GM21576 (cell line): ENCODE data around the gene GTF3C1.

Source experiments
- ATAC-seq: cut with Tn5 transposase; IDR thresholded peaks from one replicate; pipeline ENCODE4 v1.9.1; 2021; ENCODE audit warnings: mild to moderate bottlenecking, moderate library complexity; ENCODE audit not compliant: unreplicated experiment

Gene GTF3C1

GRCh38 chr16:27520982-27521673 lies 28.6 kb downstream of the GTF3C1 start:
- ATAC-seq = no peak

GRCh38 chr16:27518226-27518625 lies 31.5 kb downstream of the GTF3C1 start:
- no peak for ATAC-seq

- no peak for ATAC-seq
Measured at GRCh38 chr16:27517664-27518063, 32.0 kb downstream of the GTF3C1 start.

DNA sequence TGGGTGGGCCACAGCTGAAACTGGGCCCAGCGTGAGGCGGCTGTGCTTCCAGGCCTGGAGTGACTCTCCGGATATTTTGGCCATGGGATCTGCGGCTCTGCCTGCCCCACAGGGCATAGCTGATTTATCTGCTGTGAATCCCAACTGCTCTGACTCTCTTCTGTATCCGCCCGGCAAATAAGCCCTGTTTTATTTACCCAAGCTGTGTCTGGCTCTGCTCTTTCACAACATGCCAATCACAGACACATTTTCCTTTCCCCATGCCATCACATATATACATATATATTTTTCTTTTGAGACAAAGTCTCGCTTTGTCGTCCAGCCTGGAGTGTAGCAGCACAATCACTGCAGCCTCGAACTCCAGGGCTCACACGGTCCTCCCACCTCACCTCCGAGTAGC lies 33.3 kb downstream of the GTF3C1 start:
- no peak for ATAC-seq

DNA sequence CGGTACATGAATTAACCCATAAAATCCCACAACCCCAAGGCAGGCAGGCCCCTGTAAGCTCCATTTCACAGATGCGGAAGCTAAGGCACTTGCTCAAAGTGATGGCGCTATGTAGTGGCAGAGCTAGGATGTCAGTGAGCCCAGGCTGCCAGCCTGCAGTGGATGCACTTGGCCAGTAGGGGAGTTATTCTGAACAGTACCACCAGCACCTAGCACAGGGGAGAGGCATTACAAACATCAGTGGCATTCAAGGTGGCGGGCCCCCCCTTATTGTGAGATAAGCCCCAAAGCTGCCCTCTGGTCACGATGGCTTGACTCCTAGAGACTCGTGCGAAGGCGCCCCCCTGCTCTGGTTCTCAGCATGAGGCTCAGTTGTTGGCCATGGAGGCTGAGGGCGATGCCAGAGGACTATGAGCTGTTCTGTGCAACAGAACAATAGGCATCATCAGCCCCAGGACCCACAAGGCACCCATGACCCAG lies 33.8 kb downstream of the GTF3C1 start:
- ATAC-seq = peak; percentile 50

DNA sequence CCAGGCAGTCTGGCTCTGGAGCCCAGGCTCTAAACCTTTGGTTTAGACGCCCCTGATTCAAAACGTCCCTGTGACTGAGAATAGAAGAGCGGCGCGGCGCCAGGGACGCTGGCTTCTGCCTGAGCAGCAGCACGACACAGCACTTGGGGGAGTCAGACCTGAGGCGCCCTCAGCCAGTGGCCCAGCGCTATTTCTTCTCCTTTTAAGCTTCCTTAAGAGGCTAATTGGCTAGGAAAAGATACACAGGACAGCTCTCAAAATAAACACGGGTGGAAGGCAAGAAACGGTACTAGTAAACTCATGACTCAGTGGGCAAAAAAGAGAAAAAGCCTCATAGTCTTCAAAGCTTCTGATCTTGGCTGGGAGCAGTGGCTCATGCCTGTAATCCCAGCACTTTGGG lies 34.9 kb downstream of the GTF3C1 start:
- ATAC-seq = no peak

GRCh38 chr16:27511657-27512448 lies 37.9 kb downstream of the GTF3C1 start:
- ATAC-seq = no peak

- no peak for ATAC-seq
Measured at GRCh38 chr16:27508476-27508875, 41.2 kb downstream of the GTF3C1 start.

DNA sequence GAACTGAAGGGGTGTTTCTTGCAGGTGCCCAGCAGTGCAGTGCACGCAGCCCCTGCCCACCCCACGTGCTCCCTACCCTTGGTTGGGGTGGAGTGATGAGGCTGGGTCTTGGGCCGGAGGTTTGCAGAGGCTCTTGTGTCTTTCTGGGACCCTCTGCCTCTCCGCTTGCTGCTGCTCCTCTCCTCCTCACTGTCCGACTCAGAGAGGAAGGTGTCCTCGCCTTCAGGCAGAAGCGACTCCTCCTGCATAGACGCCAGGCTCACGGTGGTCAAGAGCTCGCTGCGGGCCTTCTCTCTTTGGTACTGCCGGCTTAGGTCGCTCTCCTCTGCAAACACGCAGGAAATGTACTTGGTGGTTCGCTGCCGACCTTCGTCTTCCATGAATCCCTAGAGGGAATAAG lies 42.9 kb downstream of the GTF3C1 start:
- no peak for ATAC-seq

DNA sequence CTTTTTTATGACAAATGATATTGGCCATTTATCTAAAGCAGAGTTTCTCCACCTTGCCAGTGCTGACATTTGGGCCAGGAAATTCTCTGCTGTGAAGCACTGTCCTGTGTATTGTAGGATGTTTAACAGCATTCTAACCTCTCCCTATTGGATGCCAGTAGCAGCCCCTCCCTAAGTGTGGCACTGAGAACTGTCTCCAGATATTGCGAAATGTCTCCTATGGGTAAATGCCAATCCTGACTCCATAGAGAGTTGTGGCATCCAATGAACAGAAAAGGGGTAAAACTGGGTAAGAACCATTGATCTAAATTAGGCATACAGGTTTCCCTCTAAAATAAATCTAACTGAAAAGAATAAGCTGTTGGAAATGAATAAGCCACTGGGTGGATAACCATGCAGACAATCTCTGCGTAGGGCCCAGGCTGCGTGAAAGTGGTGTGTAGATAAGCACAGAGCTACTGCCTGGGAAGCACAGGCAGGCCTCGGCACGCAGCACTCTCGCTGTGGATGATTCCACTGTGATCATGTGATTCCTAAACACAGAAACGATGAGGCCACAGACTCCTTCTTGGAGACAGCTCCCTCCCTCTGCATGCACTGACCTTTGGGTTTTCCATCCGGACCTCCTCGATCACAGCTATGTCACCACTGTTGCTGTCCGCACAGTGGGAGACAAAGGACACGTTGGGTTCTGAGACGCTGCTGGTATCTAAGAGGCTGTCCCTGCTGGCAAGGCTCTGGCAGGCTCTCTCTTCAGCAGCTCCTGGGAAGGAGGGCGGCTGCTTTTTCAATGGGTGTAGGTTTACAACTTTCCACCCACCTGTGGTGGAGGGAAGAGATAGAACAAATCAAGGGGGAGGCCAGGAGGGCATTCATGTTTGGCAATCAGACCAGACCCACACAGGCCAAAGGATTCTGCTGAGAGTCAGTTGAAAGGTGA lies 44.1 kb downstream of the GTF3C1 start:
- no peak for ATAC-seq

GRCh38 chr16:27503662-27504061 lies 46.1 kb downstream of the GTF3C1 start:
- no peak for ATAC-seq

DNA sequence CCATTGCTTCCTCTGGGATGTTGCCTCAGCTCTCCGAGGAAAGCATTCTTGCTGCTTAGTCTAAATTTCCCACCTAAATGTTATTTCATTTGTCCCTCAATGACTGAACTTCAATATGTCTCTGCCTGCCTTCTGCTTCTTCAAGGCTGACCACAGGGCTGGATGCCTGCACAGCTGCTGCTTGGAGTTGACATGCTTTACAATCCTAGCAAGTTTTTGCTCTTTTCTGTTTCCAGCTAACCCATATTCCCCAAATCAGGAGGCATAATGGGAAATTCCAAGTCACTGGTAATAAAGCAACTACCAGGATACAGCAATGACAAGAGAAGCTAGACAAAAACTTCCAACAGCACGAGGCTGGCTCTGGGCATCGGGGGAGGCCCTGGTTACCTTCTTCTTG lies 48.9 kb downstream of the GTF3C1 start:
- ATAC-seq = no peak

GRCh38 chr16:27499659-27500055 lies 50.1 kb downstream of the GTF3C1 start:
- no peak for ATAC-seq

- ATAC-seq = no peak
Measured at GRCh38 chr16:27498916-27499658, 50.6 kb downstream of the GTF3C1 start.

DNA sequence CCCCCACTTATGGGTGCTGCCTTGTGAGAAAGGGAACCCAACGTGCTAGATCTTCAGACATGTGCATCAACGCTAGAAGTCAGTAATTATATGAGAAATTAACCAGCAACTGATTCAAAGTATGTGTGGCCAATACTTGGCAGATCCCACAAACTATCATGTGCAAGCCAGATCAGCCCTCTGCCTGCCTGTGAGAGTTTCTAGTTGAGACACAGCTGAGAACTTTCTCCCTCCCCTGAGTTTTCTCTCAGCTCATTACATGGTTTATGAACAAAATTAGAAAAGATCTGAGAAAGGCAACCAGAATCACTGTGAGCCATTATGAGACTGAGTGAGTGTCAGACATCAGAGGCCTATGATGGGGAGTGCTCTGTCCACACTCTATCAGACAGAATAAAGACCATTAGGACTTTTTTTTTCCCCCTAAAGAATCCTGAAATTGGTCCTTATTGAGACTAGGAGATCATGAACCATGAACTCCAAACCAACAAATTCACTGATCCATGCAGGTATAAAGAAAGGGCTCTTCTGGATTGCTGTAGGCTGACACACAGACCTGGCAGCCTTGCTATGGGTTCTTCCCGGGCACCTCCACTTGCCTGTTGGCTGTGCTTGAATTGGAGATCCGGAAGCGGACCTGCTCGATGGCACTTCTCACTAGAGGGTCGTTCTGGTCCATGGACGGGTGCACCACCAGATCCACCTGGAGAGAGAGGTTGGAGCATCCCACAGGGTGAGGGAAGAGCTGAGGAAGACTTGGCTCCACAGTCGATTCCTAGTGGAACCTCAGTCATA lies 51.5 kb downstream of the GTF3C1 start:
- no peak for ATAC-seq

DNA sequence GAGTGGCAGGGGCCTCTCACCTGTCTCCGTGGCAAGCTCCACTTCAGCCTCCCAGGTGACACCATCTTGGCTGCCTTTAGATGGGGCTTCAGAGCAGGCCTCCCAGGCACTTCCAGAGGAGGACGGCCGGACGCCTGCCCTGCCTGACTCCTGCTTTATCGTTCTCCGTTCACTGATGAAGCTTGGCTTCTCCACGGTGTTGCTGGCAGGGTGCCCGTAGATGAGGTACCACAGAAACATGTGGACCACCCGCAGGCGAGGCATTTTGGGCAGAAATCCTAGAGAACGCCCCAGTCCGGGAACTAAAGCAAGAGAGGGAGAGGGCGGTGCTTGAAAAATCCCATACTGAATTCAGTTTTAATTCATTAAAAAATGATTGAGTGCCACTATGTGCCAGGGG lies 54.5 kb downstream of the GTF3C1 start:
- ATAC-seq = no peak

DNA sequence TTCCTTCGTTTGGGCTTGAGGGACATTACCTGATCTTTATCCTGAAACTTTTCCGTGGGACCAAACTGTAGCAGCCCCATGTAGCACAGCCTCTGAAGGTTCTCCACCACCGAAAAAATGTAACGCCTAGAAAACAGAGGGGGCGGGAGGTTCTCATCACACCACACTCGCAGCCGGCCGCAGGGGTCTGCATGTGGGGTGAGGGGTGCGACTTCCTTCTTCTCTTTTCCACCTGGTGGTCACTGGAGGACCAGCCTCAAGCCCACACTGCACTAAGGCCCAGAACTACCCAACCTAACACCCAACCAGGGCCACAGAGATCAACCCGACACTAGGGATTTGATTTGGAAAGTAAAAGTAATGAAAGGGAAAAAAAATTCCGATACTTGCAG lies 57.1 kb downstream of the GTF3C1 start:
- ATAC-seq = no peak

DNA sequence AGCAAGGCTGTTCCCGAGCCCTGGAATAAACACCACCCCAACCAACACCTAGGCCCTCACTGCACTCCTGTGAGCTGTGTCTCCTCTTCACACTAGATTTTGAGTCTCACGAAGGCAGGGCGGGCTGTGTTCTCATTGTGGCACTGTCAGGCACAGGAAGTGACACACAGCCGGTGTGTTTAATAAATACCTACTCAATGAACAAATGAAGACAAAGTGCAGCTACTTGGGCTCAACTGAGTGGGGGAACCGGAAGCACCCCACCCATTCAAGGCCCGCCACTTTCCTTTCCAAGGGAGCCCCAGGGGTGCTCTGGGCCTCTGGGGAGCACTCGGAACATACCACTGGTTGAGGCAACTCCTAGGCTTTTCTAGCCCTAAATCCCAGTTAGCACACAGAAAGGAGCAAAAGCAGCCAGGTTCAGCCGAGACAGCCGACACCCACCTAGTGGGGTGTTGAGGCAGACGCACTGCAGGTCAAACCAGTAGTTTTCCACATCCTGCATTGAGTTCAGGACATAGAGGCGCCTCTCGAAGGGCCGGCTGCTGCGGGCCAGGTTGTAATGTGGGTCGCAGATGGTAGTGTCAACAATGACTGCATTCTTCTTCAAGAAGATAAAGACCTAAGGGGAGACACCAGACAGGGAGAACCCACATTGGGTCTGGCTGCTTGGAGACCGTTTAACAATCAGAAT lies 57.7 kb downstream of the GTF3C1 start:
- ATAC-seq = no peak

DNA sequence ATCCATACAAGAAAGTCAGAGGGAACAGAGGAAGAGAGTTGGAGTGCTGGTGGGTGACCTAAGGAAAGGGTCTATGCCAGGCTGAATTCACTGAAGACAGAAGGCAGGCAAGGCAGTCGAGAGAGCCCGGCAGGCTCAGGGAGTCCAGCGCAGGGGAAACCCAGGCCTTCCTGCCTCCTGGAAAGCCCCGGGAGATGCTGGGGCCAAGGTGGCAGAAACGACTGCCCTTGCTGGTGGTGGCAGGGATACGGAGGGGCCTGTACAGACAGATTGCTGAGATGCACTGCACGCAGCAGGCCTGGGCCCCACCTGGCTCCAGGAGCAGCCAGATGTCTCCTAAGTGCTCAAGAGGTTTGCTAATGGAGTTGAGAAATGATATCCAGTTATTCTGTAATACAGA lies 59.8 kb downstream of the GTF3C1 start:
- ATAC-seq = no peak
